ENCODE data around the gene CEMP1.

The CEMP1 gene

DNA sequence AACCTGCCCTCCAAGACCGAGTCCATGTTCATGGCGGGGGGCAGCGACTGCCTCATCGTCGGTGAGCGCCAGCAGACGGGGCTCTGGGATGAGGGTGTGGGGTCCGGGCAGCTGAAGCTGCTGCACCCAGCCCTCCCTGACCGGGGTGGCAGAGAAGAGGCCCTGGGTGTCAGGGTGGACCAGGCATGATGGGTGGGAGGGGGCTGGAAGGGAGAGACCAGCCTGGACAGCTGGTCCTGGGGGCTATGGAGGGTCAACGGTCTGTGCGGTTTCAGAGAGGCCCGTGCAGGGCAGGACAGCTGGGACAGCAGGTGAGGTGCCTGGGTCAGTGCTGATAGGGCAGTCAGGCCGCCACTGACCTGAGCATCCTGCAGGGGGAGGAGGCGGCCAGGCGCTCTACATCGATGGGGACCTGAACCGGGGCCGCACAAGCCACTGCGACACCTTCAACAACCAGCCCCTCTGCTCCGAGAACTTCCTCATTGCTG, 30.7 kb downstream of the CEMP1 start:
- DNase-seq: no peak

DNA sequence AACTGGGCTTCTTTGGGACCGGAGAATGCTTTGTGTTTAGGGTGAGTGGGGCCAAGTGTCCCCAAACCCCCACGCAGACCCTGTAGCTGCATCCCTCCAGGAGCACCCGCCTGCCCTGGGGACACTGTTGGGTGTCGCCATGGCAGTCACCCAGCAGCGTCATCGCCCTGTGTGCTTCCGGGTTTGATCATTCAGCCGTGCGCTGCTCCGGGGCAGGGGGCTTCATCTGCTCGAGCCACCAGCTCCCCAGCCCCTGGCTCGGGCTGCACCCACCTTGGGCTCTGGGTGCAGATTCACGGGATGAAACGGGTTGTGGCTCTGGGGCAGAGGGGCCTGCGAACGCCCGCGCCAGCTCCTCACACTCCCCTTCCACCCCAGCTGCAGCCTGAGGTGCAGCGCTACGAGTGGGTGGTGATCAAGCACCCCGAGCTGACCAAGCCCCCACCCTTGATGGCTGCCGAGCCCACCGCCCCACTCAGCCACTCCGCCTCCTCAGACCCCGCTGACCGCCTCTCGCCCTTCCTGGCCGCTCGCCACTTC, 31.2 kb downstream of the CEMP1 start:
- DNase-seq: no peak

DNA sequence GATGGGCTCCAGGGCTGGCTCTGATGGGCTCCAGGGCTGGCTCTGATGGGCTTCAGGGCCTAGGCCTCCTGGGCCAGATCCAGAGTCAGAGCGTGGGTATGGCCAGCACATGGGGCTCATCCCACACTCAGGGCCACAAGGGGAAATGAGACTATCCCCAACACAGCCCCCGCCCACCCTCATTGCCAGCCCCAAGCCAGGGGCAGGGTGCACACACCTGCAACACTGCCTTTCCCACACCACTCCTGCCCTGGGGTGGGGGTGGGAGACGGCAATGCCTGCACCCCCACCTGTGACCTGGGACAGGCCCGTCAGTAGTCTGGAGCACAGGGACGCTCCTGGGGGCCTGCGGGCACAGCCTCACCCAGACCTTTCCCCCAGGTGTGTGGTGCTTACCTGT, 31.8 kb downstream of the CEMP1 start:
- no peak for DNase-seq

DNA sequence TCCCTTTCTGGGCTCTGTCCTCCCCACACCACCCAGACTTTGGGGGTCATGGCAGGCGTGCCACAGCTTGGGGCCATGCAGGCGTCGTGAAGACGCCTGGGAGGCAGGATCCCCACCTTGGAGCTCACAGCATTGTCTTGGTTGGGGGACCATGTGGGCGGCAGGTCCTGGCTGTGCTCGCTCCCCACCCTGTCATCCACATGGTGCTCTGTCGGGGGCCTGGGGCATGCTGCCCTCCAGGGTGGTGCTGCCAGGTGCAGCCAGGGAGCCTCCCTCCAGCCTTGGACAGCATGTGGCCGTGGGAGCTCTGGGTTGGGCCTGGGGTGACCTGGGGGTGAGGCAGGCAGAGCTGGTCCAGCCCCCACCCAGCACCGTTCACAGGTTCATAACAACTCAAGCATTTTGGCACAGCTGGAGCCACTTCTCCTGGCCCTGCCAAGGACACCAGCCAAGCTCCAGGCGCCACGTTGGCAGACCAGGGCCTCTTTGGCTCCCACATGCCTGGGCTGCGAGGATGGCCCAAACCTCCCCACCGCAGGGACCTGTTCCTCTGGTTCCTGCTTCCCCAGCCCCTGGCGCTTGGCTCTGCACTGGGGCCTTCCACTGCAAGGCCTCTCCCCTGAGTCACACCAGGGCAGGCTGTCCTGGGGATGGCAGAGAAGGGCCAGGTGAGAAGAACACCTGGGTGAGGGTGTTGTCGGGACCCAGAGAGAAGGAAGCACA, 32.5 kb downstream of the CEMP1 start:
- no peak for DNase-seq

DNA sequence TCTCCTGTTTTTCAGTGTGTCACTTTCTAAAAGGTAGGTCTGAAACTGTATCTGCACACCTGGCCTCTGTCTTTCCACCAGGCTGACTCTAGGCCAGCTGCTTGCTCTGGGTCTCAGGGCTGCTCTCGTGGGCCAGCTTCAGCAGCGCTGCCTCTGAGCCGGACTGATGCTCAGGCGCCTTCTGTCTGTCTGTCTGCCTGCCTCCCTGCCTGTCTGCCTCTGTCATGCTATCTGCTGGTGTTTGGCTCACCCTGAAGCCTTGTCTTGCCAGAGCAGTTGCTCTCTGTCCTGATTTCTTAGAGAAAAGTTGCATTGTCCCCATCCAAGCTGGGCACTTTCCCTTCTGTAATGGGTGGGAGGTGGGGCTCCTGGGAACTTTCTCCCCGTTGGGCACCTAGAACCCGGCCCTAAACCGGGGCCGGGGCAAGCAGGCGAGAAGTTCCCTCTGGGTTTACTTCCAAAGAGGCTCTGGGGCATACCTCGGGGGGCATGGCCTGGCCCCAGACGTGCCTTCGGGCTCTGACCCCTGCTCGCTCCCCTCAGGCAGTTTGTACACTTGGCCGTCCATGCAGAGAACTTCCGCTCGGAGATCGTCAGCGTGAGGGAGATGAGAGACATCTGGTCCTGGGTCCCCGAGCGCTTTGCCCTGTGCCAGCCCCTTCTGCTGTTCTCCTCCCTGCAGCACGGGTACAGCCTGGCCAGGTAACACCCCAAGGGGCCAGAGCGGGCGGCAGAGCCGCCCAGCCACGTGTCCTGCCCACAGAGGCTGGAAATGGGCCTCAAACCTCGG, 33.3 kb downstream of the CEMP1 start:
- no peak for DNase-seq

DNA sequence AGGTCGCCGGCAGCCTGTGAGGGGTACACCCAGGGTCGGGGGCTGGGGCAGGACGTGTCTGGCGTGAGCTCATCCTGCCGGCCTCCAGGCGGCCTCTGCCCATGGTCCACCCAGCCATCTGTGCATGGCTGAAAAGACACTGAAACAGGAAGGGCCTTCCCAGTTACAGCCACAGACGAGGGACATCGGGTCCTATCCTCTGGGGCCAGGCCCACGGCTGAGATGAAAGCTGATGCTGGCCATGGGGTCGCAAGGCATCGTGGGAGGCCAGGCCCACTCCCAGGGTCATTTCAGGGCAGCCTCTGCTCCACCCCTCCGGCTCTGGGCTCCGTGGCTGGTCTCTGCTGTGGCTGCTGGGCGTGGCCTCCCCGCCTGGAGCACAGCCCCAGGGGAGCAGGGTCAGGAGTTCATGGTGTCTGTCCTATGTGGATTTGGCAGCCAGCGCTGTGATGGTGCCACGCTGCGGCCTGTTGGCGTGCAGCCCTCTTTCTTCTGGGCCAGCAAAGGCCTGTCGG, 34.0 kb downstream of the CEMP1 start:
- no peak for DNase-seq

DNA sequence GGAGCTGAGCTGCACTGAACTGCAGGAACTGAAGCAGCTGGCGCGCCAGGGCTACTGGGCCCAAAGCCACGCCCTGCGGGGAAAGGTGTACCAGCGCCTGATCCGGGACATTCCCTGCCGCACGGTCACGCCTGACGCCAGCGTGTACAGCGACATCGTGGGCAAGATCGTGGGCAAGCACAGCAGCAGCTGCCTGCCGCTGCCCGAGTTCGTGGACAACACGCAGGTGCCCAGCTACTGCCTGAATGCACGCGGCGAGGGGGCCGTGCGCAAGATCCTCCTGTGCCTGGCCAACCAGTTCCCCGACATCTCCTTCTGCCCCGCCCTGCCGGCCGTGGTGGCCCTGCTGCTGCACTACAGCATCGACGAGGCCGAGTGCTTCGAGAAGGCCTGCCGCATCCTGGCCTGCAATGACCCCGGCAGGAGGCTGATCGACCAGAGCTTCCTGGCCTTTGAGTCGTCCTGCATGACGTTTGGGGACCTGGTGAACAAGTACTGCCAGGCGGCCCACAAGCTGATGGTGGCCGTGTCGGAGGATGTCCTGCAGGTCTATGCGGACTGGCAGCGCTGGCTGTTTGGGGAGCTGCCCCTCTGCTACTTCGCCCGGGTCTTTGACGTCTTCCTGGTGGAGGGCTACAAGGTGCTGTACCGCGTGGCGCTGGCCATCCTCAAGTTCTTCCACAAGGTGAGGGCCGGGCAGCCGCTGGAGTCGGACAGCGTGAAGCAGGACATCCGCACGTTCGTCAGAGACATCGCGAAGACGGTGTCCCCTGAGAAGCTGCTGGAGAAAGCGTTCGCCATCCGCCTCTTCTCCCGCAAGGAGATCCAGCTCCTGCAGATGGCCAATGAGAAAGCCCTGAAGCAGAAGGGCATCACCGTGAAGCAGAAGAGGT, 34.7 kb downstream of the CEMP1 start:
- DNase-seq: no peak

DNA sequence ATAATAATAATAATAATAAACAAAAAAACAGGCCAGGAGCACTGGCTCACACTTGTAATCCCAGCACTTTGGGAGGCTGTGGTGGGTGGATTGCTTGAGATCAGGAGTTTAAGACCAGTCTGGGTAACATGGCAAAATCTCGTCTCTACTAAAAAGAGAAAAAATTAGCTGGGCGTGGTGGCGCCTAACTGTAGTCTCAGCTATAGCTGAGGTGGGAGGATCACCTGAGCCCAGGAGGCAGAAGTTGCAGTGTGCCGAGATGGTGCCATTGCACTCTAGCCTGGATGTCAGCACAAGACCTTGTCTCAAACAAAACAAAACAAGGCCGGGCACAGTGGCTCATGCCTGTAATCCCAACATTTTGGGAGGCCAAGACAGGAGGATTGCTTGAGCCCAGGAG, 36.2 kb downstream of the CEMP1 start:
- DNase-seq: no peak

DNA sequence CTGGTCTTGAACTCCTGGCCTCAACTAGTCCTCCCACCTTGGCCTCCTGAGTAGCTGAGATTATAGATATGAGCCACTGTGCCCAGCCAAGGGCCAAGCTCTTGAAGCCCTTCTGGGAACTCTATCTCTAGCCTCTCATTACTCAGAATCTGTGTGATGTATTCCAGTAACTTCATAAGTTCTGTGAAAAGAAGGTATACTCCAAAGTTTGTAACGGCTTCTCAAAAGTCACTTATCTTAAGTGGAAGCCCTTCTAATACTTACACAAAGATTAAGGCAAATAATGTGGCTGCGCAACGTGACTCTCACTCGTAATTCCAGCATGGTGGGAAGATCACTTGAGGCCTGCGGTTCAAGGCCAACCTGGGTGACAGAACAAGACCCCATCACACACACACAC, 36.6 kb downstream of the CEMP1 start:
- DNase-seq: no peak

DNA sequence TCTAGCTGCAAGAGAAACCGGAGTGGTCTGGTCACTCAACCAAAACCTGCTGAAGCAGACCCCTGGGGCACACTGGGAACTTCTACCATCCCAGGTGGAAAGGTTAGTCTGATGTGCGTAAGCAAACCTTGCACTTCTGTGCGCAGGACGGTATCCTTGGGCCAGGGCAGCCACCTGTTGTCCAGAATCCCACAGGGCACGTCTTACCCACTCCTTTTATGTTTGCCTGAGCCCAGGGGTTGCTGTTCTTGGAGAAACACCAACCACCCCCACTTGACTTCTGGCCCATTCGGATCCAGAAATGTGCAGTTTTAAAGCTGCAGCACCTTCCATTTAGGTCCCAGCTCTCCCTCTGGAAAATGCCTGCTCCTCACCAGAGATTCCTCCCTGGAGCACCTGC, 37.6 kb downstream of the CEMP1 start:
- no peak for DNase-seq

DNA sequence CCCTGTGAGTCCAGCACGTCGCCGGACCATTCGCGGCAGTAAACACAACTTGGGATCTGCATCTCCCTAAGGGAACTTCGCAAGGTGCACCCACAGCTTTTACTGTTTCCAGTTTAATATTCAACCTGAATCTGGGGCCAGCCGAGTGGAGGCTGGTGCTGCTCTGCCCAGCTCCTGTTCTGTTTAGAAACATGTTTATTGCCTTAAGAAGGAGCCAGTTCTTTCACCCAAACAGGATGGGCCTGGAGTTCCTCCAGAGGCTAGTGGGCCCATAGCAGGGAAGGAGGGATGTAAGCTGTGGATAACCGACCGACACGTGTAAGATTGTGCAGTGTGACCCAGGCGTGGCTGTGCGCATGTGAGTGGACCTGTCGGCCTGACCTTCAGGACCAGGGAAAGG, 38.9 kb downstream of the CEMP1 start:
- no peak for DNase-seq

DNA sequence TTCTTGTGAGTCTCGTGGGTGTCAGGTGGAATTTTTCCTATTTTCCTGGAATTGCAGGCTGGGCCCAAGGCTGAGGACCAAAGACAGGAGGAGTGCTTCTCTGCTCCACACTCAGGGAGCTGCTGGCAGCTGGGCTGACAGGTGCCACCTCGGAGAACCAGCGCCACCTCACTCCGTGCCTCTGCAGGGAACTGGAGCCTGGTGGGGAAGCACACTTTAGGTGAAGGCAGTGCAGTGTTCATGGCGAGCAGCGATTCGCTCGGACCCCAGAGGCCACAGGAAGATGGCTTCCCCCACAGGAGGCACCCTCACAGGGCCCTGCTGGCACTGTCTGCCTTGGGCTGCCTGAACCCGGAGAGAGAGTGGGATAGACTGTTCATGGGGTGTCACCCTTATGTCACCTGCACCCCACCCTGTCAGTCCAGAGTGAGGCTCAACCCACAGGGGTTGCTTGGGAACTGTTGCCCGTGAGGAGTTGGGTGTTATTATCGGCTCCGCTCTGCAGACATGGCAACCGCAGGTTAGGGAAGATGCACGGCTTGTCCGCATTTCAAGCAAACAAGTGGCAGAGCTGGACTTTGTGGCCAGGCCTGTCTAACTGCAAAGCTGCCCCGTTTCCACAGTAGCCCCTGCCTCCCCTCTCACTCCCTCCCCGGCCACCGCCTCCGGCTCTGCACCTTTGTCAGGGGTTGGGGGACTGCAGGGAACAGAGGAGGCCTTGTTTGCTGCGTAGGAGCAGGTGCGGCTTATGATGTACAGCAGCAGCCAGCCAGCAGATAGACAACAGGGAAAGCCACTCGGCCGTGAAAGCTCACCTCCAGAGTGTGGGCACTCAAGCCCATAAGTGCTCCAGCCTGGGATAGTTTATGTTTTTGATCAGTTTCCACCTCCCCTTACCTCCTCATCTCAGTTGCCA, 40.8 kb downstream of the CEMP1 start:
- no peak for DNase-seq

DNA sequence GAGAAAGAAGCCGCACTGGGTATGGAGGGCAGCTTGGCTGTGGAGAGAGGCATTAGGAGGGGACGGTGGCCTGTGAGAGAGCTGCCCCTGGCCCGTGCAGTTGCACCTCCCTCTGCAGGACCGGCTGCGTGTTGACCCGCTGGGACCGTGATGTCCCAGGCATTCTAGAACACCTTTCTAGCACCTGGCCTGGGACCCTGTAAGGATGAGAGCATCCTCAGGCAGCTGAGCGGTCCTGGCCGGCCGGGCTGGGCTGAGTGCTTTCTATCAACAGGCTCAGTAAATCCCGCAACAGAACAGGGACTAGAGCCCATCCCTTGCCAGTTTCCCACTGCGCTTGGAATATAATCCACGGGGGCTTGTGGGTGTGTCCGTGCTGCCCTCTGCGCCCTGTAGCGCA, 41.6 kb downstream of the CEMP1 start:
- DNase-seq: no peak

DNA sequence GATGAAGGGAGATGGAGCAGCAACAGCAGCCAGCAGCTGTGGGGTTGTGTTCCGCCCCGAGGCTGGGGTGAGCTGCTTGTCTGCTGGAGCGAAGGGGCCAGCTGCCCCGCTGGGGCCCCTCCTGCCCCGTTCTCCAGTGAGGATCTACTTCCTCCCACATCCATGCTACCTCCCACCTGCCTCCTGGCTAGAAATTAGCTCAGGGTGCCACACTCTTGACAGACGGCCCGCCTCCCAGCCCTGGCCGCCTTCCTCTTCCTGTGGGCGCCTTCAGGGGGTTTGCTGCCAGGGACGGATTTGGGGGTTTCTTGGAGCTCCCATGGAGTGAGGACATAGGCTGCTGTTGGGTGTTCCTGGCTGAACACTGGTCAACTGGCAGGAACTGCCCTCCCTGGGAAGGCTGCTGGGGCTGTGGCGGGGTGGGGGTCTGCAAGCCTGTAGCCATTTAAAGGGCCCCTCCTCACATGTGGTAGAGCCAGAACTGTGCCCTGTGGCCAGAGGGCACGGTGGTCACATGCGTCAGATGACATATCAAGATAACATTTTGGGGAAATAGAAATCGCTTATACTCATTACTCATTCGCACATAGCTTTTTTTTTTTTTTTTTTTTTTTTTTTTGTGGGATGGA, 43.2 kb downstream of the CEMP1 start:
- DNase-seq: no peak

DNA sequence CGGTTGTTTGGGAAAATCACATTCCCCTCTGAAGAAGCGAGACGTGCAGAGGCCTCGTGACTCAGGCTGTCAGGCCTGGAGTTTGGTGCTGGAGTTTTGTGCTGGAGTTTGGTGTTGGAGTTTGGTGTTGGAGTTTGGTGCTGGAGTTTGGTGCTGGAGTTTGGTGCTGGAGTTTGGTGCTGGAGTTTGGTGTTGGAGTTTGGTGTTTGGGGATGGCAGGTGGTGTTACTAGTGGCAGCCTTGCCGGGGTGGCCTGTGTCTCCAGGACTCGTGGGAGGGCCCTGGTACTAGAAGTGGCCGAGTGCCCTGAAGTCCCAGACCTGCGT, 43.7 kb downstream of the CEMP1 start:
- DNase-seq: no peak

DNA sequence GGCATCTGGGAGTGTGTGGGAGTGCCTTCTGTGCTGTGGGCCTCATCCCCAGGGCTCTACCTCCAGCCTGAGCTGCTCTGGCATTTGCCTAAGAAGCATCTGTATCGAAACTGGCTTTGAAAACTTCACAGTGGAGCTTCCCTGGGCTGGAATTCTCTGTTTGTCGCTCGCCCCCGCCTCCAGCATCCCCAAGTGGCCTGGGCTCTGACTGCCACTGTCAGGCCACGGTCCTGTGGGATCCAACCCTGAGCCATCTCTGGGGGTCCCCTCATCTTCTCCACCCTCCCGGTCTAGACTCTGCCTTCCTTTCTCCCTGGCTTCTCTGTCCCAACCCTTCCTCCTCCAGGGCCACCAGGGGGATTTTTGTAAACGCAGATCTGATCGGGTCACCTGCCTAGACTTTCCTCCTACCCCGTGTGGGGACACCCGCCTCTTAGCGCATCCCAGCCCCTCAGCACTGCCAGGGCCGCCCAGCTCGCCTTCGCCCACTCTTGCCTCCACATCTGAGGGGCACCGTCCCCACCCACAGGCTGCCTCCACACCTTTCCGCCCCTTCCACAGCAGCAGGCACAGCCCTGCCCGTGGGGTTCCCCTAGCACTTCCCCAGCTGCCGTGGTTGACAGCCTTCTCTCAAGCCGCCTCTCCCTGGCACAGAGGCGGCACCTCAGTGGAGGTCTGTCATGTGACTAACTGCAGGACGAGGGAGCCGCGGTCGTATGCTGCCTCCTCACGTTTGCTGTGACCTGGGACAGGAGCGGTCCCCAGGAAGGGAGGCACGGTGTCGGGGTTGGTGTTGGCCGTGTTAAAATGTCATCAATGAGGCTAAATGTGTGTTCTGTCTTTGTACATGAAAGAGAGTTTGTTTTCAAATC, 44.3 kb downstream of the CEMP1 start:
- no peak for DNase-seq

DNA sequence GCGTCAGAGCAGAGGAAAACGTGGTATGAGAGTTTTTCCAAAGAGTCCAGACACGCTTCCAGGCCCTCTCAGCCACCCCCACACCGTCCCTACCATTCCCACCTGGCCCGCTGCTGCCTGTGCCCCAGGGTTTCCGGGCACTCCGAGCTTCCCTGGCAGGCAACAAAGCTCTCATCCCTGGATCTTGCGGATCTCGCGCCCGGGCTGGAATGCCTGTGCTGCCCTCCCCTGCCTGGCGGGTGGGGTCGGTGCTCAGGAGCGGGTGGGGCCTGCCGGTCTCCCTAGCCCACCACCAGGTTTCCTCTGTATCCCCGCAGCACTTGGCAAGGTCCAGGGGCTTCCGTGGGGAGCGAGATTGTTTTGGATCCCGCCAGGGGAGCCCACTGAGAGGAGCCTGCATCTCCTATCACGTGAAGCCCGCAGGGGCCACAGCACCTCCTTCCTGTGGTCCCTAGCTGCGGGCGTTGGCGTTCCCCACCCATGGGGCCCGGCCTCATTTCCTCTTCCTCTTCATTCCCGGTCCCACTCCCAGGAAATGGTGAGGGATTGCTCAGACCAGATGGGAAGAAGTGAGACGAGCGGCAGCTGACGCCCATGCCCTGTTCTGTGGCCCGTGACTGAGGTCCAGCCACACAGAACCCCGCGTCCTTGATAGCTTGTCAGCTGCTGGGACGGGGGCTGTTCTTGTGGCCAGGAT, 45.2 kb downstream of the CEMP1 start:
- DNase-seq: no peak

DNA sequence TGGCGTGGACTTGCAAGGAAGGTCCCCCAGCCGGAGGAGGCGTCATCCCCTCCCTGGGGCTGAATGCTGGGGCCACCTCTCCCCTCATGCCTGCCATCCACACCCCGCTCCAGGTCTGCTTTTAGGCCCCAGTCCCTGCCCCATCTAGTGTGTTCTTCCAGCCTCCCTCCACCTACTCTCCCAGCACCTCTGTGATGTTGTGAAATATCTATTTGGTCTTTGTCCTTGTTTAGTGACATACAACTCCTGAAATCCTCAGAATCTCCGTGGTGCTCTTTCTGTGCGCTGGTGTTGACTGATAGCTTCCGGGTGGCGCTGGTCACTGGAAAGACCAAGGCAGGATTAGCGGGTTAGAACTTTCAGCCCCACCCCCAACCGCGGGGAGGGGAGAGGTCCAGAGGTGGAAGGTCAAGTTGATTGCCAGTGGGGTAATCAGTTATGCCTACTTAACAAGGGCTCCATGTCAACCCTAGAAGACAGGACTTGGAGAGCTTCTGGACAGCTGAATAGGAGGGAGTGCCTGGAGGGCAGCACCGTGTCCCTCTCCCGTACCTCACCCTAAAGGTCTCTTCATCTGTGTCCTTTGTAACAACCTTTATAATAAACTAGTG, 46.2 kb downstream of the CEMP1 start:
- no peak for DNase-seq

All from NCI-H748 treated with DMSO at 0.1 percent for 48 hours (cell line).